Amygdala (tissue), 56 donors: ENCODE results near the gene NCAM1.

Experiments
- DNase-seq, 56 donors: peaks; one replicate each; lab custom pipeline; 2025; lab: John Stamatoyannopoulos, UW

The NCAM1 gene

GRCh38 chr11:113121746-113122145 is 160.5 kb downstream of the NCAM1 start:
- DNase-seq: no peak

GRCh38 chr11:113124006-113124405 is 162.8 kb downstream of the NCAM1 start:
- DNase-seq: no peak

- DNase-seq: no peak
Measured at GRCh38 chr11:113124578-113124977, 163.4 kb downstream of the NCAM1 start.

- no peak for DNase-seq
Measured at GRCh38 chr11:113129261-113129992, 168.2 kb downstream of the NCAM1 start.

GRCh38 chr11:113131036-113131775 is 170.0 kb downstream of the NCAM1 start:
- DNase-seq: no peak

- DNase-seq: no peak
Measured at GRCh38 chr11:113133071-113133470, 171.9 kb downstream of the NCAM1 start.

GRCh38 chr11:113134626-113135025 is 173.4 kb downstream of the NCAM1 start:
- no peak for DNase-seq

- DNase-seq: peak in 12 of 56 donors; percentile 15 to 58 (median 32)
Measured at GRCh38 chr11:113137713-113138529, 176.7 kb downstream of the NCAM1 start.

GRCh38 chr11:113138731-113139130 is 177.5 kb downstream of the NCAM1 start:
- DNase-seq: no peak

GRCh38 chr11:113141010-113141409 is 179.8 kb downstream of the NCAM1 start:
- DNase-seq: no peak

GRCh38 chr11:113142508-113142907 is 181.3 kb downstream of the NCAM1 start:
- DNase-seq: peak in 5 of 56 donors; percentile 10 to 33 (median 27)

- peak in 49 of 56 donors; percentile 19 to 89 (median 60) for DNase-seq
Measured at GRCh38 chr11:113147249-113147648, 186.0 kb downstream of the NCAM1 start.

- DNase-seq: peak in 1 of 56 donors; percentile 13
Measured at GRCh38 chr11:113148076-113148475, 186.9 kb downstream of the NCAM1 start.

- peak in 4 of 56 donors; percentile 13 to 36 (median 24) for DNase-seq
Measured at GRCh38 chr11:113148652-113149051, 187.4 kb downstream of the NCAM1 start.

- no peak for DNase-seq
Measured at GRCh38 chr11:113151521-113151920, 190.3 kb downstream of the NCAM1 start.

- DNase-seq: no peak
Measured at GRCh38 chr11:113152500-113152899, 191.3 kb downstream of the NCAM1 start.

- no peak for DNase-seq
Measured at GRCh38 chr11:113153847-113154246, 192.6 kb downstream of the NCAM1 start.

GRCh38 chr11:113159988-113160807 is 199.0 kb downstream of the NCAM1 start:
- no peak for DNase-seq

- no peak for DNase-seq
Measured at GRCh38 chr11:113160808-113161124, 199.5 kb downstream of the NCAM1 start.
